K562 (cell line): Measurements from ENCODE around the gene GJA9. TPM values are rescaled to one million over a fixed set of nuclear protein-coding genes. Genes with fewer than 3 reads are reported as not detected.

Experiments used
- ATAC-seq: fragments of 200-7000 bp; cut with Tn5 transposase; 3 replicates; pipeline ENCODE4 v1.9.1; 2020; ENCODE audit warnings: moderate library complexity
- BruUV-seq: library from RNA; stranded (reverse); fragments of 400-500 nt; replicated peaks from 2 replicates; lab custom pipeline; 2021; lab: Mats Ljungman, UMichigan
- CTCF ChIA-PET: fragments of 300-600 bp; formaldehyde crosslinking; extraction: SDS; loops from one replicate; lab custom pipeline; 2021; ENCODE audit warnings: low intra/inter-chr PET ratio; lab: Yijun Ruan, JAX
- POLR2A ChIA-PET: fragments of 300-600, 350-650 bp; sonication (Branson Sonifier 250); formaldehyde crosslinking; extraction: SDS; loops from one replicate; lab custom pipeline; 2021; ENCODE audit warnings: antibody characterized with exemption, inconsistent platforms; lab: Yijun Ruan, JAX
- DNase-seq, 4 experiments: peaks; one replicate each; pipeline versions ENCODE4 v3.0.0 to v3.0.0-alpha.2; 2011 to 2018; ENCODE audit warnings: low spot score in 3 of 4, mixed read lengths in 3 of 4; ENCODE audit errors: extremely low read depth in 1 of 4
- FAIRE-seq: peaks from 2 replicates; lab custom pipeline; 2011; peaks lifted over from hg19 to GRCh38; lab: Jason Lieb, UNC
- H2AFZ ChIP-seq: 2 replicates; pipeline ENCODE4 v1.6.0; 2011; ENCODE audit warnings: low read depth, low read length, control low read depth, inconsistent platforms
- H3K27ac ChIP-seq: fragments of 200-600 bp; 3 replicates; pipeline ENCODE4 v1.8.0; 2011; ENCODE audit warnings: low read depth, mild to moderate bottlenecking, control low read depth, inconsistent platforms, low read length, moderate library complexity, mixed read lengths; ENCODE audit errors: extremely low read depth
- H3K27me3 ChIP-seq, 2 experiments: fragments of 300-600 bp in 1 of 2; 2 replicates in 1 of 2; 3 replicates in 1 of 2; pipeline versions ENCODE4 v1.6.0 to v1.8.0; 2011; ENCODE audit warnings: inconsistent platforms in 2 of 2, low read length in 2 of 2, mild to moderate bottlenecking in 1 of 2, mixed read lengths in 1 of 2, moderate library complexity in 1 of 2; ENCODE audit not compliant: control insufficient read depth in 2 of 2, insufficient read depth in 2 of 2
- H3K36me3 ChIP-seq: fragments of 300-600 bp; 3 replicates; pipeline ENCODE4 v1.8.0; 2011; ENCODE audit warnings: mild to moderate bottlenecking, low read length, inconsistent platforms; ENCODE audit not compliant: control insufficient read depth, insufficient read depth
- H3K4me1 ChIP-seq, 2 experiments: fragments of 200-600 bp in 1 of 2; replicated peaks in 1 of 2; 2 replicates in 1 of 2; 3 replicates in 1 of 2; pipeline versions ENCODE4 v1.5.1 to v1.8.0; 2011; ENCODE audit warnings: inconsistent platforms in 2 of 2, low read length in 2 of 2, mild to moderate bottlenecking in 1 of 2, mixed read lengths in 1 of 2, moderate library complexity in 1 of 2; ENCODE audit not compliant: control insufficient read depth in 2 of 2, insufficient read depth in 2 of 2
- H3K4me2 ChIP-seq: 2 replicates; pipeline ENCODE4 v1.6.1; 2011; ENCODE audit warnings: low read length, control low read depth, inconsistent platforms, mixed read lengths; ENCODE audit not compliant: insufficient read depth
- H3K4me3 ChIP-seq: fragments of 200-600 bp; sonication (generic), shearing (Covaris generic); 2 replicates; pipeline ENCODE4 v1.5.1; 2016; ENCODE audit warnings: control low read depth, inconsistent platforms
- H3K79me2 ChIP-seq: fragments of 200-600 bp; 3 replicates; pipeline ENCODE4 v1.8.0; 2011; ENCODE audit warnings: low read length, inconsistent platforms; ENCODE audit not compliant: control insufficient read depth, insufficient read depth
- H3K9ac ChIP-seq, 2 experiments: 2 replicates each; pipeline versions ENCODE4 v1.6.0 to v1.6.1; 2011; ENCODE audit warnings: low read depth in 2 of 2, low read length in 2 of 2, control low read depth in 1 of 2, inconsistent platforms in 1 of 2, mild to moderate bottlenecking in 1 of 2, mixed read lengths in 1 of 2; ENCODE audit not compliant: insufficient read depth in 1 of 2
- H3K9me1 ChIP-seq: one replicate; pipeline ENCODE4 v1.6.0; 2011; ENCODE audit warnings: inconsistent platforms, mild to moderate bottlenecking, low read length, moderate library complexity; ENCODE audit not compliant: control insufficient read depth, insufficient read depth
- H3K9me3 ChIP-seq: replicated peaks from 2 replicates; pipeline ENCODE4 v1.5.1; 2011; ENCODE audit warnings: low read depth, low read length, inconsistent platforms; ENCODE audit not compliant: control insufficient read depth, insufficient read depth
- H4K20me1 ChIP-seq: replicated peaks from 2 replicates; pipeline ENCODE4 v1.6.1; 2011; ENCODE audit warnings: low read length, inconsistent platforms, mixed read lengths; ENCODE audit not compliant: control insufficient read depth, insufficient read depth
- ARID1B ChIP-seq: fragments of 450-650 bp; IDR thresholded peaks from 2 replicates; pipeline ENCODE4 v1.6.1; 2016; ENCODE audit warnings: antibody characterized with exemption, mild to moderate bottlenecking, inconsistent platforms
- BRD9 ChIP-seq: fragments of 450-650 bp; IDR thresholded peaks from 2 replicates; pipeline ENCODE4 v1.6.1; 2018; ENCODE audit warnings: low read depth; ENCODE audit not compliant: partially characterized antibody
- DNMT1 ChIP-seq: fragments of 450-650 bp; IDR thresholded peaks from 2 replicates; pipeline ENCODE4 v1.6.1; 2016; ENCODE audit warnings: antibody characterized with exemption, mild to moderate bottlenecking
- ESRRA ChIP-seq: fragments of 450-650 bp; IDR thresholded peaks from 2 replicates; pipeline ENCODE4 v1.6.1; 2014; ENCODE audit warnings: low read depth, mild to moderate bottlenecking, moderate library complexity, borderline replicate concordance
- FOXJ3 ChIP-seq: sonication (generic); formaldehyde crosslinking; IDR thresholded peaks from 2 replicates; pipeline ENCODE4 v1.4.0; 2020; ENCODE audit warnings: mild to moderate bottlenecking, missing genetic modification reagents
- GATAD2B ChIP-seq: fragments of 450-650 bp; IDR thresholded peaks from 2 replicates; pipeline ENCODE4 v1.6.1; 2017; ENCODE audit warnings: mild to moderate bottlenecking, borderline replicate concordance
- GTF2E2 ChIP-seq: fragments of 200-800 bp; sonication (Bioruptor generic); IDR thresholded peaks from 2 replicates; pipeline ENCODE4 v1.6.1; 2016; ENCODE audit warnings: missing genetic modification characterization, missing compliant biosample characterization
- HNRNPK ChIP-seq: fragments of 200-400 bp; formaldehyde crosslinking; IDR thresholded peaks from one replicate; pipeline ENCODE4 v1.6.1; 2018; ENCODE audit warnings: mild to moderate bottlenecking, low read depth, low read length; ENCODE audit not compliant: poor library complexity, severe bottlenecking
- MEF2D ChIP-seq: conservative IDR thresholded peaks from 2 replicates; pipeline ENCODE4 v1.6.1; 2016; ENCODE audit warnings: low read depth, missing genetic modification characterization, missing compliant biosample characterization
- MYNN ChIP-seq, 2 experiments: sonication (generic); formaldehyde crosslinking in 1 of 2; IDR thresholded peaks; 2 replicates each; pipeline versions ENCODE4 v1.5.0 to v1.6.1; 2016 to 2020; ENCODE audit warnings: antibody characterized with exemption in 1 of 2, missing genetic modification reagents in 1 of 2
- NR0B1 ChIP-seq: fragments of 450-650 bp; IDR thresholded peaks from one replicate; pipeline ENCODE4 v1.6.1; 2018; ENCODE audit warnings: mild to moderate bottlenecking, moderate library complexity; ENCODE audit not compliant: partially characterized antibody
- PBX2 ChIP-seq, 2 experiments: IDR thresholded peaks in 1 of 2; conservative IDR thresholded peaks in 1 of 2; 2 replicates each; pipeline ENCODE4 v1.6.1; 2016; ENCODE audit warnings: low read depth in 2 of 2, mild to moderate bottlenecking in 1 of 2, missing compliant biosample characterization in 1 of 2, missing genetic modification characterization in 1 of 2, moderate library complexity in 1 of 2
- SAFB ChIP-seq: fragments of 200-400 bp; formaldehyde crosslinking; IDR thresholded peaks from 2 replicates; pipeline ENCODE4 v1.6.1; 2017; ENCODE audit warnings: low read depth, low read length, borderline replicate concordance
- ZNF239 ChIP-seq: fragments of 250-450 bp; sonication (Bioruptor Pico); IDR thresholded peaks from 2 replicates; pipeline ENCODE4 v1.4.0; 2020; ENCODE audit warnings: mild to moderate bottlenecking
- WGBS: fragments of 100-300 bp; shearing (Covaris generic); methylation state at CpG from one replicate; pipeline ENCODE4 v1.1.6; 2016; ENCODE audit warnings: low coverage, mixed read lengths; ENCODE audit not compliant: insufficient coverage; ENCODE audit errors: missing lambda C conversion rate; 5-methylcytosine and 5-hydroxymethylcytosine counted together
- in situ Hi-C: fragments of 300-500 bp; cut with MboI; formaldehyde crosslinking; loops from 4 replicates; pipeline ENCODE4 v1.15.0; 2018; ENCODE audit warnings: inconsistent platforms, mixed read lengths
- intact Hi-C: fragments of 100-400 bp; cut with micrococcal nuclease; formaldehyde crosslinking; loops from 2 replicates; pipeline ENCODE4 v1.14.2; 2022
- polyA plus RNA-seq, 8 experiments: library from polyadenylated mRNA; depleted of rRNA in 4 of 8; stranded (reverse) in 5 of 8; unstranded in 3 of 8; fragments of >200 nt; fragmentation: Nextera tagmentation in 2 of 8; fragmentation: Illumina TruSeq in 1 of 8; extraction: Ambion mirVana in 2 of 8; extraction: Trizol in 1 of 8; gene quantifications; 2 replicates each; pipeline versions ENCODE4 v1.2.1 to v1.2.3, GENCODE V29; 2011 to 2014; ENCODE audit warnings: inconsistent platforms in 1 of 8, missing spikeins in 1 of 8
- total RNA-seq, 7 experiments: library from RNA; depleted of rRNA in 6 of 7; stranded (reverse); fragments of >200 nt in 6 of 7; fragmentation: Illumina TruSeq in 2 of 7; extraction: Trizol in 2 of 7; gene quantifications; 2 replicates each; pipeline versions ENCODE4 v1.2.1 to v1.2.3, GENCODE V29; 2011 to 2021; ENCODE audit warnings: low replicate concordance in 1 of 7
- TF ChIP-seq, protein P1 (sequence below): fragments of 450-650 bp; IDR thresholded peaks from 2 replicates; pipeline ENCODE4 v1.7.0; 2016; ENCODE audit warnings: borderline replicate concordance
- TF ChIP-seq, protein P2 (sequence below), 3 experiments: fragments of 200-800 bp in 1 of 3; sonication (Bioruptor generic) in 1 of 3; sonication (generic) in 1 of 3; formaldehyde crosslinking in 1 of 3; IDR thresholded peaks; 2 replicates each; pipeline versions ENCODE4 v1.6.1 to v1.8.0; 2016 to 2022; ENCODE audit warnings: mild to moderate bottlenecking in 2 of 3, missing compliant biosample characterization in 2 of 3, missing genetic modification characterization in 2 of 3, missing genetic modification reagents in 1 of 3

Gene GJA9
- total and polyA plus RNA-seq, 9 of the 15 experiments (the other 6 are each of a cell fraction or from before 2014, with no cell fraction given), result not detected

DNA sequence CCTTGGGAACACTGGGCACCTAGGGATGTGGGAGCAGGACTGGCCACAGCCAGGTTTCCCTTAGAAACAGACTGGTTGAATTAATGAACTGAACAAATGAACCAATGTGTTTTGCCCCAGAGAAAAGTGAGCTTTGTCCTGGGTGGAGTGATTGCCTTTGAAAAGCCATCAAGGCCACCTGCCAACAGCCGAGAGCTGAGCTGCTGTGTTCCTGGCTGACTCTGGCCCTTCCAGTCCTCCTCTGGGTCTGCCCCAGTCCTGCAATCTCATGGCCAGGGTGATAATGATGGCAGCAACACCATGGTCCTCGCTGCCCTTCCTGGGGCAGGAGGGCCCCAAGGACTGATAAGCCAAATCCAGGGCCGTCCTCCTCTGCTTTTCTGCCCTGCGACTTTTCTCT, 18.2 kb upstream of the GJA9 start:
- intact Hi-C loops, result no loop called here
- BruUV-seq, result no TSS peak
- TF ChIP-seq ZNF239 (CRISPR knock-in tag) (no peak), MEF2D (tag) (no peak), GATAD2B (no peak), PBX2 (CRISPR knock-in tag; IDR thresholded peaks at IDR 0.05; ENCODE audit: low read depth) (no peak), PBX2 (tag; conservative IDR thresholded peaks at IDR 0.05; ENCODE audit: low read depth) (no peak), DNMT1 (no peak), HNRNPK (no peak), ESRRA (no peak), FOXJ3 (no peak), NR0B1 (no peak), GTF2E2 (tag) (no peak), SAFB (no peak), ARID1B (no peak), BRD9 (no peak), MYNN (IDR thresholded peaks at IDR 0.05) (no peak), MYNN (CRISPR knock-in tag; IDR thresholded peaks at IDR 0.05) (no peak)
- TF ChIP-seq, protein P1, sequence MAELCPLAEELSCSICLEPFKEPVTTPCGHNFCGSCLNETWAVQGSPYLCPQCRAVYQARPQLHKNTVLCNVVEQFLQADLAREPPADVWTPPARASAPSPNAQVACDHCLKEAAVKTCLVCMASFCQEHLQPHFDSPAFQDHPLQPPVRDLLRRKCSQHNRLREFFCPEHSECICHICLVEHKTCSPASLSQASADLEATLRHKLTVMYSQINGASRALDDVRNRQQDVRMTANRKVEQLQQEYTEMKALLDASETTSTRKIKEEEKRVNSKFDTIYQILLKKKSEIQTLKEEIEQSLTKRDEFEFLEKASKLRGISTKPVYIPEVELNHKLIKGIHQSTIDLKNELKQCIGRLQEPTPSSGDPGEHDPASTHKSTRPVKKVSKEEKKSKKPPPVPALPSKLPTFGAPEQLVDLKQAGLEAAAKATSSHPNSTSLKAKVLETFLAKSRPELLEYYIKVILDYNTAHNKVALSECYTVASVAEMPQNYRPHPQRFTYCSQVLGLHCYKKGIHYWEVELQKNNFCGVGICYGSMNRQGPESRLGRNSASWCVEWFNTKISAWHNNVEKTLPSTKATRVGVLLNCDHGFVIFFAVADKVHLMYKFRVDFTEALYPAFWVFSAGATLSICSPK, result no peak
- TF ChIP-seq, protein P2, sequence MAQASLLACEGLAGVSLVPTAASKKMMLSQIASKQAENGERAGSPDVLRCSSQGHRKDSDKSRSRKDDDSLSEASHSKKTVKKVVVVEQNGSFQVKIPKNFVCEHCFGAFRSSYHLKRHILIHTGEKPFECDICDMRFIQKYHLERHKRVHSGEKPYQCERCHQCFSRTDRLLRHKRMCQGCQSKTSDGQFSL (CRISPR knock-in tag; IDR thresholded peaks at IDR 0.05), result no peak
- TF ChIP-seq, protein P2 (tag; IDR thresholded peaks at IDR 0.05), result no peak

More for the DNA sequence above, 18.2 kb upstream of the GJA9 start:
- no peak overlapping the region for H3K4me2 ChIP-seq
- FAIRE-seq (no peak), DNase-seq (no peak), ATAC-seq (no peak)
- H3K9me3 ChIP-seq, result no peaks in the 10 kb centered on the region
- WGBS, result 21% methylated on average over 4 of the region's 4 CpGs
- H3K27ac ChIP-seq, result no peak overlapping the region
- H3K27me3 ChIP-seq, result no peaks in the 10 kb centered on the region
- no peaks in the 10 kb centered on the region for H3K79me2 ChIP-seq
- no peak overlapping the region for H3K9ac ChIP-seq
- H4K20me1 ChIP-seq, result no peaks in the 10 kb centered on the region
- no peaks in the 10 kb centered on the region for H3K9me1 ChIP-seq
- in situ Hi-C loops, result no loop called here
- no peak overlapping the region for H3K4me3 ChIP-seq
- ChIA-PET POLR2A (no interaction called here), CTCF (no interaction called here)
- H3K36me3 ChIP-seq, result no peaks in the 10 kb centered on the region
- H2AFZ ChIP-seq, result no peak overlapping the region
- no peaks in the 10 kb centered on the region for H3K4me1 ChIP-seq
